ENCODE data around the gene RALB. TPM values are rescaled to one million over a fixed set of nuclear protein-coding genes. Genes with fewer than 3 reads are reported as not detected.
"Not testable (repeated sequence)": the region's sequence is repeated elsewhere in the genome, so short reads cannot be mapped to it uniquely, and the experiment has no call there.

The RALB gene
- polyA plus RNA-seq, 1 of the 3 experiments (the other 2 are of a cell fraction) = 37.2 TPM

GRCh38 chr2:120257522-120257921 lies 4.9 kb downstream of the RALB start:
- CTCF ChIA-PET = interaction anchor here (1.5 kb wide), 1 partner anchor 56 kb away, joined by 4 read pairs; no protein-coding TSS in a partner anchor
- H3K4me1 ChIP-seq (ENCODE audit: control insufficient read depth in 1 of 2, insufficient read depth in 2 of 2, low read depth in 1 of 2, low read length in 1 of 2) = peaks cover 8 to 14% of the 10 kb centered on the region in 2 experiments; a peak in 3 of 4 replicates
- no peak for DNase-seq
- POLR2A ChIA-PET = no interaction called here
- H3K4me3 ChIP-seq (ENCODE audit: low read depth in 2 of 2, low read length in 1 of 2) = no peak overlapping the region
- no peaks in the 10 kb centered on the region for H3K36me3 ChIP-seq (replicated peaks in 1 of 2; ENCODE audit: control insufficient read depth in 1 of 2, insufficient read depth in 2 of 2, low read length in 1 of 2)
- no peak overlapping the region for H2AFZ ChIP-seq (ENCODE audit: low read depth)
- WGBS (ENCODE audit: low lambda C conversion rate) = 49% methylated on average over 1 of the region's 1 CpG
- H3K9me2 ChIP-seq = no peaks in the 10 kb centered on the region
- peaks cover 68% of the 10 kb centered on the region for H4K20me1 ChIP-seq (ENCODE audit: insufficient read depth)
- peaks cover 90% of the 10 kb centered on the region for H3K79me2 ChIP-seq (ENCODE audit: insufficient read depth)
- no peak overlapping the region for H3K27ac ChIP-seq (ENCODE audit: low read depth in 2 of 2, low read length in 1 of 2)
- no peaks in the 10 kb centered on the region for H3K27me3 ChIP-seq (ENCODE audit: insufficient read depth)
- H3K9ac ChIP-seq = no peak overlapping the region
- H3K4me2 ChIP-seq = no peak overlapping the region
- TF ChIP-seq RCOR1 (IDR thresholded peaks at IDR 0.05; ENCODE audit: low read length) = no peak
- TF ChIP-seq POLR2AphosphoS5 (IDR thresholded peaks at IDR 0.05; ENCODE audit: low read depth, low read length) = no peak
- no peak for TF ChIP-seq SIN3A (IDR thresholded peaks at IDR 0.05; ENCODE audit: borderline replicate concordance, low read depth, low read length)
- TF ChIP-seq ZBTB33 (IDR thresholded peaks at IDR 0.05; ENCODE audit: borderline replicate concordance, low read depth) = no peak
- no peak for TF ChIP-seq GABPA (IDR thresholded peaks at IDR 0.05; ENCODE audit: low read depth)
- TF ChIP-seq GATA2 (CRISPR knock-in tag; IDR thresholded peaks at IDR 0.05) = no peak
- no peak for TF ChIP-seq TAF1 (IDR thresholded peaks at IDR 0.05; ENCODE audit: borderline replicate concordance, low read depth, low read length)
- no peak for TF ChIP-seq FOXJ3 (CRISPR knock-in tag; IDR thresholded peaks at IDR 0.05)
- no peaks in the 10 kb centered on the region for H3K9me3 ChIP-seq
- no peaks in the 10 kb centered on the region for H3F3A ChIP-seq (replicated peaks; ENCODE audit: insufficient read depth)

GRCh38 chr2:120258196-120258595 lies 5.5 kb downstream of the RALB start:
- no peak overlapping the region for H3K4me2 ChIP-seq
- ChIA-PET CTCF (no interaction called here), POLR2A (no interaction called here)
- H3K9ac ChIP-seq = no peak overlapping the region
- DNase-seq = no peak
- H3K36me3 ChIP-seq (replicated peaks in 1 of 2; ENCODE audit: control insufficient read depth in 1 of 2, insufficient read depth in 2 of 2, low read length in 1 of 2) = no peaks in the 10 kb centered on the region
- peaks cover 94% of the 10 kb centered on the region for H3K79me2 ChIP-seq (ENCODE audit: insufficient read depth)
- H3F3A ChIP-seq (replicated peaks; ENCODE audit: insufficient read depth) = no peaks in the 10 kb centered on the region
- TF ChIP-seq RFX5 (IDR thresholded peaks at IDR 0.05; ENCODE audit: low read length) (no peak), POLR2AphosphoS5 (IDR thresholded peaks at IDR 0.05; ENCODE audit: low read depth, low read length) (no peak), FOXM1 (IDR thresholded peaks at IDR 0.05; ENCODE audit: low read depth) (no peak), FOSL2 (IDR thresholded peaks at IDR 0.05; ENCODE audit: borderline replicate concordance, low read depth) (no peak)
- TF ChIP-seq, protein P1, sequence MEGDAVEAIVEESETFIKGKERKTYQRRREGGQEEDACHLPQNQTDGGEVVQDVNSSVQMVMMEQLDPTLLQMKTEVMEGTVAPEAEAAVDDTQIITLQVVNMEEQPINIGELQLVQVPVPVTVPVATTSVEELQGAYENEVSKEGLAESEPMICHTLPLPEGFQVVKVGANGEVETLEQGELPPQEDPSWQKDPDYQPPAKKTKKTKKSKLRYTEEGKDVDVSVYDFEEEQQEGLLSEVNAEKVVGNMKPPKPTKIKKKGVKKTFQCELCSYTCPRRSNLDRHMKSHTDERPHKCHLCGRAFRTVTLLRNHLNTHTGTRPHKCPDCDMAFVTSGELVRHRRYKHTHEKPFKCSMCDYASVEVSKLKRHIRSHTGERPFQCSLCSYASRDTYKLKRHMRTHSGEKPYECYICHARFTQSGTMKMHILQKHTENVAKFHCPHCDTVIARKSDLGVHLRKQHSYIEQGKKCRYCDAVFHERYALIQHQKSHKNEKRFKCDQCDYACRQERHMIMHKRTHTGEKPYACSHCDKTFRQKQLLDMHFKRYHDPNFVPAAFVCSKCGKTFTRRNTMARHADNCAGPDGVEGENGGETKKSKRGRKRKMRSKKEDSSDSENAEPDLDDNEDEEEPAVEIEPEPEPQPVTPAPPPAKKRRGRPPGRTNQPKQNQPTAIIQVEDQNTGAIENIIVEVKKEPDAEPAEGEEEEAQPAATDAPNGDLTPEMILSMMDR (IDR thresholded peaks at IDR 0.05) = no peak
- peaks cover 8 to 14% of the 10 kb centered on the region in 2 experiments; a peak in 3 of 4 replicates for H3K4me1 ChIP-seq (ENCODE audit: control insufficient read depth in 1 of 2, insufficient read depth in 2 of 2, low read depth in 1 of 2, low read length in 1 of 2)
- no peak overlapping the region for H2AFZ ChIP-seq (ENCODE audit: low read depth)
- H3K4me3 ChIP-seq (ENCODE audit: low read depth in 2 of 2, low read length in 1 of 2) = no peak overlapping the region
- no peaks in the 10 kb centered on the region for H3K9me3 ChIP-seq
- WGBS (ENCODE audit: low lambda C conversion rate) = 97% methylated on average over 9 of the region's 9 CpGs
- no peak overlapping the region for H3K27ac ChIP-seq (ENCODE audit: low read depth in 2 of 2, low read length in 1 of 2)
- no peaks in the 10 kb centered on the region for H3K27me3 ChIP-seq (ENCODE audit: insufficient read depth)
- H3K9me2 ChIP-seq = no peaks in the 10 kb centered on the region
- H4K20me1 ChIP-seq (ENCODE audit: insufficient read depth) = peaks cover 74% of the 10 kb centered on the region

DNA sequence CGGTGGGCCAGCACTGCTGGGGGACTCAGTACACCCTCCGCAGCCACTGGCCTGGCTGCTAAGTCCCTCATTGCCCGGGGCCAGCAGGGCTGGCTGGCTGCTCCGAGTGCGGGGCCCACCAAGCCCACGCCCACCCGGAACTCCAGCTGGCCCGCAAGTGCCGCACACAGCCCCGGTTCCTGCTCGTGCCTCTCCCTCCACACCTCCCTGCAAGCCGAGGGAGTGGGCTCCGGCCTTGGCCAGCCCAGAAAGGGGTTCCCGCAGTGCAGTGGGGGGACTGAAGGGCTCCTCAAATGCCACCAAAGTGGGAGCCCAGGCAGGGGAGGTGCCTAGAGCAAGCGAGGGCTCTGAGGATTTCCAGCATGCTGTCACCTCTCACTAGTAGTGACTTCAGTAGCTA lies 7.3 kb downstream of the RALB start:
- peaks cover 94% of the 10 kb centered on the region for H3K79me2 ChIP-seq (ENCODE audit: insufficient read depth)
- CTCF ChIA-PET = interaction anchor here (0.7 kb wide), 1 partner anchor 85 kb away, joined by 3 read pairs; no protein-coding TSS in a partner anchor
- peaks cover 77% of the 10 kb centered on the region for H4K20me1 ChIP-seq (ENCODE audit: insufficient read depth)
- H3K27me3 ChIP-seq (ENCODE audit: insufficient read depth); H3K9ac ChIP-seq; H3K36me3 ChIP-seq (replicated peaks in 1 of 2; ENCODE audit: control insufficient read depth in 1 of 2, insufficient read depth in 2 of 2, low read length in 1 of 2); H3K4me3 ChIP-seq (ENCODE audit: low read depth in 2 of 2, low read length in 1 of 2); H3K4me2 ChIP-seq; H3K27ac ChIP-seq (ENCODE audit: low read depth in 2 of 2, low read length in 1 of 2); H3K9me3 ChIP-seq; H3F3A ChIP-seq (replicated peaks; ENCODE audit: insufficient read depth); POLR2A ChIA-PET; H2AFZ ChIP-seq (ENCODE audit: low read depth); DNase-seq; H3K9me2 ChIP-seq: not testable (repeated sequence)
- peaks cover 0 to 14% of the 10 kb centered on the region in 2 experiments; a peak in 1 of 4 replicates for H3K4me1 ChIP-seq (ENCODE audit: control insufficient read depth in 1 of 2, insufficient read depth in 2 of 2, low read depth in 1 of 2, low read length in 1 of 2)
- 98% methylated on average over 8 of the region's 15 CpGs for WGBS (ENCODE audit: low lambda C conversion rate)

All from SK-N-SH (cell line).